ENCODE measurements around the gene BRD4.
A peak's percentile ranks its signal among the peaks of the same experiment; 100 is the strongest.

The BRD4 gene

DNA sequence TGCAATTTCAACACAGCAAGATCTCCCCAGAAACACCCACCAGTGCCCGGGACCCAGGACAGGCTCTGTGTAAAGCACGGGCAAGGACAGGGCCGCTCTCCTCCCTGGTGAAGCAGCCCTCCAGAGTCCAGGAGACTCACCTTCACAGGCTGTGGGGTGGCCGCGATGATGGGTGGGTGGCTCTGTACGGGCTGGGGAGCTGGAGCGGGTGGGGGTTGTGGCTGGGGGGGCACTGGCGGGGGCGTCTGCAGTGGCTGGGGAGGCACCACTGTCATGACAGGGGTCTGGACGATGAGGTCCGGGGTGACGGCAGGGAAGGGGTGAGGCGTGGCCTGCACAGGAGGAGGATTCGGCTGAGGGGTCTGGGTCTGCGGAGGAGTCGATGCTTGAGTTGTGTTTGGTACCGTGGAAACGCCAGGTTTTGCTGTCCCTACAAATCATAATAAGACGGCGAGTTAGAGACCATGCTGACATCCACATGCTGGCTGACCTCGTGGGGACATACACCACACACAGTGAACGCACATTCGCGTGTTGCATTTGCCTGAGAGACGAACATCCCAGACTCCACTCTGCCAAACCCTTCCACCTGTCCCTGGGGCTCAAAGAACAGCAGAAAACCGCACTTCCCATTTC, 67.0 kb downstream of the BRD4 start:
- no peak for DNase-seq (ENCODE audit: low read depth)

DNA sequence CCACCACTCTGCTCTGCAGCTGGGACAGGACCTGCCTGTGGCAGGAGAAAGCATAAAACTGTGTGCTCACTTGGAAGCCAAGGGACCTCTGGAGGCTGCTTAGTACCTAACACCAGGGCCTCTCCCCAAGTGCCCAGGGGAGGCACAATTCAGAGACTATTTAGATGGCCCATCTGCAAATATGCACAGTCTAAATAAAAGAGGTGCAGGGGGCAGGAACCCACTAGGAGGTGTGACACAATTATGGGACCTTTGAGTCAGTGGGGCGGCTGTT, 67.5 kb downstream of the BRD4 start:
- DNase-seq (ENCODE audit: low read depth), result no peak

DNA sequence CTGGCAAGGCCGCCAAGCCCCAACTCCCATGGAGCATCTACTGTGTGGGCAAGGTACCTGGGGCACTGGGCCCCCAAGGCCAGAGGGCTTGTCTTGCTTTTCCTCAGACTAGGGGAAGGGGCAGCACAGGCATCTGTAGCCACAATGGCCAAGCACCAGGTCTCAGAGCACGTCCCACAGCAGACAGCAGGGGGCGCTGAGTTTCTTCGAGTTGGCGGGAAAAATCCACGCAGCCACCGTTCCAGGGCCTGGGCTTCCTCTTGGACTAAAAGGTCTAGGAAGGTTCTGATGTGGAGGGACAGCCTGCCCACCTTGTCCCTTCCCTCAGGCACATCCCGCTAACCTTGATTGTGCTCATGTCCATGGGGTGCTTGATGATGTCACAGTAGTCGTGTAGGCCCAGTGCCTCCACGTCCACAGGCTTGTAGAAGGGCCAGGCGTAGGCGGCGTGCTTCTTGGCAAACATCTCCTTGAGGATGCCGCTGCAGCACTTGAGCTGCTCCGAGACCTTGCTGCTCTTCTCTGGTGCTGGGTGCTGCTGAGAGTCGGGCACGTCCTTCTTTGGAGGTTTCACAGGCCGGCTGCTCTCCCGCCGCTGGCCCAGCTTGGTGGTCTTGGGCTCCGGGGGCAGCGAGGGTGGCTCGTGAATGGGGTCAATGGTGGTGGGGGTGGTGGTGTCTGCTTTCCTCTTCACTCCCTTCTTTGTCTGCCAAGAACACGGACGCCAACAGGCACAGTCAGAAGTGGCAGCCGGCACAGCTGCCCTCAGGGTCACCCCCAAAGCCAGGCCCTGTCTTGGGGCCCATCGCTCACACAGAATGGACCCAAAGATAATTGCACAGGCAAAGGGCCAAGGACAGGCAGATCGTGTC, 68.0 kb downstream of the BRD4 start:
- no peak for DNase-seq (ENCODE audit: low read depth)

DNA sequence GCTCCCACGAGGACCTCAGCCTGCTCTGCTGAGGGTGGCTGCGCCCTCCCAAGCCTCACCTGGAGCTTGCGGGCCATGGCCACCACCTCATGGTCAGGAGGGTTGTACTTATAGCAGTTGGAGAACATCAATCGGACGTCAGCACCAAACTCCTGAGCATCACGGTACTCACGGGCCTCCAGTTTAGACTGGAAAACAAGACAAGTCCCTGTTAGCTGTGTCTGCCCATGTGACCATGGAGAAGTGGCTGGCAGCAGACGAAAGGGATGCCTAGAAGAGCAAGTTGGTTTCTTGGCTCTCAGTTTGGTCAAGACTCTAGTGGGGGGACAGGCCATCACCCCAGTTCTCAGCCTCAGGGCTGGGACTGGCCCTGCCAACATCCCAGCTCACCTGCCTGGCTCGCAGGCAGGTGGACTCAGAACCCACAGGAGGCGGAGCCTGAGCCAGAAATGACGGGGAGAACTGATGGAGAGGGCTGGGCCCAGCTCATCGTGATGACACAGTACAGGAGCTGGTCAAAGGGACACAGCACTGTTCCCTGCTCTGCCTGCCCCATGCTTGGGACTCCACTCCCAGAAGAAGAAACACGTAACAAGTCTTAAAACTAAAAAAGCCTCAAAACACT, 68.9 kb downstream of the BRD4 start:
- no peak for DNase-seq (ENCODE audit: low read depth)

DNA sequence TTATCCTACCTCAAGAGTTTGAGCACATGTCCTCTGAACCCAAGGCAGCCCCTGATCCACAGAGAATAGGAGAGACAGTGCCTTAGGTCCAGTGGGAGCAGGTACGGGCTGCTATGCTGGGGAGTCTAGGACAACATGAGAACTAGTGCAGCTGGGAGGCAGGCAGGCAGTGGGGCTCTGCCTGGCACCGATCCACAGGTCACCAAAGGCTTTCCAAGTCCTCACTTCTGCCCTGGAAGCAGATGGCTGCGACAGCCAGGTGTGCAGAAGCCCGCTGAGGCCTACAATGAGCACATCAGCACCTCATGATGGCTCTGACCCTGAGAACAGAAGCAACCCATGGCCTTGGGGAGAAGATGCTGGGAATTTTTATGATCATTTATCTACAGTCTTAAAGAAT, 70.3 kb downstream of the BRD4 start:
- DNase-seq (ENCODE audit: low read depth), result no peak

DNA sequence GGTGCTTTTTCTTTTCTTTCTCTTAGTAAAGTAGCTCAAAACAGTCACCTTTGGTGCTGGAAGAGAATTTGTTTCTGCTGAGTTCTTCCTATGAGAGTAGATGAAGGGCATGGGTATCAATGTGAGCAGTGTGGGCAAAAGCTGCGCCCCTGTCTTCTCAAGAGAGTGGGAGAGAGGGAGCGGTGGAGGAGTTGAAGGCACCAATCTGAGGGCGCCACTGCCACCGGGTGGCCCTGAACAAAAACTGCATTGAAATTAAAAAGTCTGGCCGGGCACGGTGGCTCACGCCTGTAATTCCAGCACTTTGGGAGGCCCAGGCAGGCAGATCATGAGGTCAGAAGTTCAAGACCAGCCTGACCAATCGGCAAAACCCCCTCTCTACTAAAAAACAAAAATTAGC, 71.4 kb downstream of the BRD4 start:
- no peak for DNase-seq (ENCODE audit: low read depth)

DNA sequence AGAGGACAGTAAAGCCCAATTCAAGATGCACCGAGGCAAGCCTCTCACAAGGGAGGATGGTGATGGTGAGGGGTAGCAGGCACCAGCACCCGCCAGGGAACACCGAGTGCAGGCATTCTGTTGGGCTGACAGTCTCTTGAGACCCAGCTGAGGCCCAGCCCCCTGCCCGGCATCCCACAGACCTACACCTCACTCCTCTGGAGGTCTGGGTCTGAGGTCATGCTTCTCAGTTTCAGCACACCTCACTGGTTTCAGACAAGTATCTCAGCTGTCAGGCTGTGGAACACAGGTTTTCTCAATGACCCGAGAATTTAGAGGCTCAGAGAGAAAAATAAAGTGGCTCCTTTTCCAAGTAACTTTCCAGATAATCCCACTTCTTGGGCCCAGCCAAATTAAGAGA, 72.4 kb downstream of the BRD4 start:
- DNase-seq (ENCODE audit: low read depth), result no peak

DNA sequence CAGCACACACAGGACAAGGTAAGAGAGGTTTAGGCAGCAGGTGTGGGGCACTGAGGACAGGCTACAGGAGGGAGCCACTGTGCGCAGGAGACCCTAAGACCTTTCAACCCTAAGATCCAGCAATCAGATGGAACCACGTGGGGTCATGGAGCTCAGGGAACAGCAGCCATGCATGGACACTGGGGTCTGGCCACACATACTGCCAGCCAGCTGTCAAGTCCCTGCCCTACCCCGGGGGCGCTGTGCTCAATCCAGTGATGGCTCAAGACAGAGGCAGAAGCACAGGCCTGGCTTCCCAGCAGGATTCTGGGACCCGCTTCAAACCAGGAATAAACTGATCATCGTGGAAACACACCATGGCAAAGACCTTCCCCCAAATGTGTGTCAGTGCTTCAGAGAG, 74.6 kb downstream of the BRD4 start:
- no peak for DNase-seq (ENCODE audit: low read depth)

DNA sequence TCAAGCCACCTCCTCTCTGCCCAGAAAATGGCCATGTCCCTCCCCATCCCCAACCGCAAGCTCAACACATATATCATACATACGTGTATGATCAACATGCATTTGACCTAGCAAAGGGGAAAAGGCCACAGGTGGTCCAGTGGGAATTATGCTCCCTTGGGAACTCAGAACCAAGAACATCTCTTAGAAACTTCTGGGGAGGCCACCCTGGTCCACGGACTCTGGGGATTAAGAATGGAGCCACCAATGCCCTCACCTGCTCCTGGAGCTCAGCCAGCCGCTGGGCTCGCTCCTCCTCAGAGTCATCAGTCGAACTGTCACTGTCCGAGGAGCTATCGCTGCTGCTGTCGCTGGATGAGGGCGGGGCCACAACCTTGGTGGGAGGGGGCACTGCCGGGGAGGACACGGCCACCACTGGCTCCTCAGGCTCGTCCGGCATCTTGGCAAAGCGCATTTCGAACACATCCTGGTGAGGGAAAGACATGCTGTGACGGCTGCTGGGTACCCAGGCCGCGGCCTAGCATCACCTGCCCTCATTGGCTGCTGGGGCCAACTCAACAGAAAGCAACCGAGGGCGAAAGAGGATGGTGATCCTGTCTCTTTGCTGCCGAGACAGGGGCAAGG, 75.5 kb downstream of the BRD4 start:
- DNase-seq (ENCODE audit: low read depth), result no peak

DNA sequence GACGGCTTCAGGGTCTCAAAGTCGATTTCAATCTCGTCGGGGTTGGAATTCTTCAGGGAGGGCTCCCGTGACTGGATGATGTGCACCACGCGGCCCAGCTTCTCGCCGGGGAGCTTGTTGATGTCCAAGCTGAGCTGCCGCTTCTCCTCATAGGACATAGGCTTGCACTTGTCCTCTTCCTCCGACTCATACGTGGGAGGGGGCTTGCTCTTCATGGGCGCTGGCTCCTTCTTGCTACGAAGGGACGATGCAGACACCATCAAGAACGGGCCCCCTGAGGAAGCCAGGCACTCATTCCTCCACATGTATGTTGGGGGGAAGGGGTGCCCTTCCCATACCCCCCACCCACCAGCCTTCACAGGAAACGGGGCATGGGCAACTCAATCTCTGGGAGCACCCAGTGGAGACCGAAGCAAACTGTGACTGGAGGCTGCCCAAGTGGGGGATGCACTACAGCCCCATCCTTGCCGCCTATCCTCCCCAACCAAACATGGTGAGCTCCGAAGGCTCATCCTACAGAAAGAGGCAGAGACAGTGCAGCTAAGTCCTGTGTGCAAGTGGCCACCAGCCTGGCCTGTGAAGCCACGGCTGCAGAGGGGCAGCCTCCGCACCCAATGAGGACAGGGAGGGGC, 76.9 kb downstream of the BRD4 start:
- no peak for DNase-seq (ENCODE audit: low read depth)

DNA sequence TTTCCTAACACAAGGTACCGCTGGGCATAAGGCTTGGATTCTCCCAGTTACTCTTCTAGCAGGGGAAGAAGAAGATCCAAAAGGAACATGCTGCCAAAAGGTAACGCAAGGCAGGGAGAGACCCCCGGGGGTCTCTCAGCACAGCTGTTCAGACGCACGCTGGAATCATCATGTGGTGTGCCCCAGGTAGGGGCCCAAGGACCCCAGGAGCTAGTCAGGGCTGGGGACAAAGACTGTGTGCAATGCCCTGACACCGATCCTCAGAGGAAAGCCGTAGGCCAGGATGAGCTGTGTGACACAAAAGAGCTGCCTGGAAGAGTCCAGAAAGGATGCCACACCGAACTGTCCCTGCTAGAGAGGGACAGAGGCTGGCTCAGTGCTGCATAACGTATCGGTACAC, 77.8 kb downstream of the BRD4 start:
- DNase-seq (ENCODE audit: low read depth), result no peak

DNA sequence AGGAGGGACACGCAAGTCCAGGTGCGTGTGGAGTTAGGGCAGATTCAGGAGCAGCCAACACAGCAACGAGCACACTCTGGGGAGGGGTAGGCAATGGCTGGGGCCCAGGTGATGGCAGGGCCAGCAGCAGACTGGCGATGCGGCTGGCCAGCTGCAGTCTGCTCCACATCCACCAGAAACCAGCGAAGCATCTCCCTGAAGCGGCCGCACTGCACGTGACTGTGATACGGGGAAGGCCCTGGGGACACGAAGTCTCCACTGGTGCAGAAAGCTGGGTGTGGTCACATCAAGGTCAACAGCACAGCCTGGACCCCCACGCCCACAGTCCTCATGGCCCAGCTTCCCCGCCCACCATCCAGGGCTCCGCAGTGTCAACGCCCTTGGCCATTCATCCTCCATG, 78.8 kb downstream of the BRD4 start:
- no peak for DNase-seq (ENCODE audit: low read depth)

DNA sequence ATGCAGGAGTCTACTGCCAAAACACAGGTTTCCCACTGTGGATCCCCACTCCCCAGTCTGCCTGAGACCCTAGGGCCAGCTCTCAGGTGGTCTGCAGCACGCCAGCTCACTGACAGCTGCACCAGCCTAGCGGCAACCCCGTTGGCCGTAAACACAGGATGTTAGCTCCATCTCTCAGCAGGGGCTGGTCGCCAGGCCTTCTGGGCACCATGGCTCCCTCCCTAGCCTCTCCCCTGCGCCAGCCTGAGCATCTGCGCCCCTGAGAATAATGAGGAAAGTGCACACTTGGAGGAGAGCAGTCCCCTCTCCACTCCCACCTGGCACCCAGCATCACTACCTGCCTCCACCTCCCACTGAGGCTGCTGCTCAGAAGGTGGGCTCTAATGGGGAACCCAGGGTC, 79.3 kb downstream of the BRD4 start:
- no peak for DNase-seq (ENCODE audit: low read depth)

DNA sequence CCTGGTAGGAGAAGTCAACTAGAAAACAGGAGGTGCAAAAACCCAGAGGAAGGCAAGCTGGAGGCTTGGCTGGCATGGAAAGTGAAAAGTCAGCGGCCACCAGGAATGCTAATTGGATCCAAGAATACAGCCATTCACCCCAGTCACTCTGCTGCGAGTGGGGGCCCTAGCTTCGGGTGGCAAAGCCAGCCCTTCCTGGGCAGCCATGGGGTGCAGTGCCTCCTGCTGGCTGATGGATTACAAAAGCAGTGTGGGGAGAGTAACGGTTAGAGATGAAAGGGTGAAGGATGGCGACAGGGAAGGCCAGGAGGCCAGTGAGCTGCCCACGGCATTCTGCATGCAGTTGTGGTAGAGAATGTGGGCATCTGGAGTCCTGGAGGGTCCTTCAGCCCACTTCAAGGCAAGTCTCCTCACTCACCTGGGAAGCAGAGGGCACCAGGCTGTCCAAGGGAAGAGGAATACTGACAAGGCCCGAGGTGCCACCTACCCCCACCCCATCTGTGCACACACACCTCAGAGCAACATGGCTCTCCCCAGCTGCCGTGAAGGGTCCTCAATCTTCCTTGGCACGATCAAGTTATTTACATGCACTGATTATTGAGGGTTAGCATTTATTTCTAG, 79.8 kb downstream of the BRD4 start:
- peak; percentile 52 for DNase-seq (ENCODE audit: low read depth)

DNA sequence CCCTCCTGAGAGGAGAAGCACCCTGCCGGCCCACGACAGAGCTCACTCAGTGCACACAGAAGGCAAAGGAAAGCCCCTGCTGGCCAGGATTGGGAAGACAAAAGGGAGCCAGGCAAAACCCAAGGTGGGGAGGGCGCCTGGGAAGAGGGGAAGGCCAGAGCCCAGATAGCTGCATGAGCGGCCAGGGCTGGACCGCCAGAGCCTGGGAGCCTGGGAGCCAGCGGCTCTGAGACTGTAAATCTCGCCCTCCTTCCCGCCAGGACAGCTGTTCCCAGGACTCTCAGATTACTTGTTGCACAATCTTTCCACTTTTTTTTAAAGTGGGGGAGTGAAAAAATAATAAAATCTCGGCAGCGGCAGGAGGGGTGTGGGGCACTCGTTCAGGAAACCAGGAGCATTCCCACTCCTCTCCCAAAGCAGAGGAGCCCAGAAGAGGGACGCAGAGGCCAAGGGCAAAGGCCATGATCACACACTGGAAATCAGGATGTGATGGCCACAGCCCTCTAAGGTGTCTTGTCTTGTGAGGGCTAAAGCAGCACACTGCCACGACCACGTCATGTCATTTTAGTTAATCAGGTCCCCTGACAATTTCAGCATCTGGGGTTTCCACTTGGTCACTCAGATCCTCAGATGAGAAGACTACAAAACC, 80.5 kb downstream of the BRD4 start:
- DNase-seq (ENCODE audit: low read depth), result peak; percentile 98

DNA sequence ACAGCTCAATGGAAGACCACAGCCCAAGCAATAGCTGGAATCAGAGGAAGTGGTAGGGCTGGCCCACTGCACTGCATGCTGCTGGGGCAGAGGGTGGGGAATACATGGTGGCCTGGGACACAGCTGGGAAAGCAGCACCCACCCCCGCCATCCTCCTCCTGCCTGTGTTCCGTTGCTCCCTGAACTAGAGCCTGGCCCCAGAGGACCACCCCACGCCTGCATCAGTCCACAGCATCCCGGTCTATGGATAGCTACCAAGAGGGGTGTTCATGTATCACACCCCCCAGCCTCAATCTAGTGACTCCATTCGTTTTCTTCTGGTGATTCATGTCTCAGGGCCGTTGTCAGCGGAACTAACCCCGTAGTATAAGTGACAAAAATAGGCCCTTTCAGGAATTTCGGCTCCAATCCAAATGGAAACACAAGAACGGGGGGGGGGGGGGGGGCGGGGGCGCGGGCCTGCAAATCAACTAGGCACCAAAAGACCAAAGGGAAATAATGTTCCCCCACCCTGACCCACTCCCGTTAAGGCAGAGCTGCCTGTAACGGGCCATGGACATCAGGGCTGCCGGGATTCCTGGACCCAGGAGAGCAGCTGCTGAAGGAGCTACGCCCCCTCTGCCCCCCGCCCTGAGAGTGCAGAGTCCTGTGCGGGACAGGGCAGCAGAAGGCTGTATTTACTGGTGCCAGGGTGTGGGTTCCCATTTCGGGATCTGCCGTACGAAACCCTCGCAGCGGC, 81.2 kb downstream of the BRD4 start:
- peak; percentile 56 for DNase-seq (ENCODE audit: low read depth)

DNA sequence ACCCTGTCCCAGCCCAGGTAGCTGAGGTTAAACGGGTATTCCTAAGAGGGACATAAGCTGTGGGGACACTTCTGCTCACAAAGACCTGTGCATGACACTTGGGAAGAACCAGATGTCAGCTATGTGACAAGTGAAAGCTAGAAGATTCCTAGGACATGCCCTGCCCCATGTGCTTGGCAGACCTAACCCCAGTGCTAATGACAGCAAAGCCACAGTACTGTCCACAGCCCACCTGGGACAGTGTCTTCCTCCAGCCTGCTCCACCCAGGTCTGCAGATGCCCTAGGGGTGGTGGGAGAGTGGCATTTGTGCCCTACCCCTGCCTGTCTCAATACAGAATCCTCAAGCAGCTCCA, 81.7 kb downstream of the BRD4 start:
- DNase-seq (ENCODE audit: low read depth), result no peak

DNA sequence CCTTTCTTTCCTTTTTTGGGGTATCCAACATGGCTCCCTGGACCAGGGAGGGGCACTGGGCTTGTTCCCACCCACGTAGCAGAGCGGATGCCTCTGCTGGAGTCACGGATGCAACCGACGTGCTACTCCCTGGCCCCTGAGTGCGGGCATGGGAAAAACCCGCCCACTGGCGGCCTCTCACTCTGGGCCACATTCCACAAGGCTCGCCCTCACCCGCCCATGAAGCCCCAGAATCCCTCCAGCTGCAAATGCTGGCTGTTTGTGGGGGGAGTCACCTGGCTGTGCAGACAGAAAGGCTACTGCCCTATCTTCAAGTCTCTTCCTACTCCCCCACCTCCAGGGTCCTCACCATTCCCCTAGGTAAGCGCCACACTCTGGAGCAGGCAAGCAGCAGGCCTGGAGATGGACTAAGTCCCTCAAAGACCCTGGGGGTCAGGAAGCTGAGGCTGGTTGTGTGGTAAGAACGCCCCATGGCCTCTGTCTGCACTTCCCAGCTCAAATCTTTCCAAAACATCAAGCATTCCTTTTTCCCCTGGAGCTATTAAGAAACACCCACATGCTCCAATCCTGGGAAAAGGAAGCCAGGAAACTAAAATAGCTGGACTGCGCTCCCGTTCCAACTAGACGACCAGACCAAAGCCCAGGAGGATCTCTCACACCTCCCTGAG, 82.2 kb downstream of the BRD4 start:
- DNase-seq (ENCODE audit: low read depth), result peak; percentile 89

DNA sequence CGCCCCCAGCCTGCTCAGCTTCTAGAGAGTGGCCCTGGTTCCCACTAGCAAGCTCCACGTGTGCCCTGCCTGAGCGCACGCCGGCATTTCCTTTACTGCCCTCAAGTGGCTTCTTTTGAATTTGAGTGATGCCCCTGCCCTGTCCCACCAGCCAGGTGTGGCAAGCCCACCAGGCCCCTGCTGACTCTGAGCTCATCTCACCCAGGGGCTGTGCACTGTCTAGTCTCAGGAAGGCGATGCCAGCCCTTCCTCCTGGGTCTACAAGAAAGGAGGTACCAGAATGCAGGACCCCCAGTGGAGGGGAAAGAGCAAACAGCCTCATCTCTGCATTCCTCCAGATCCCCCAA, 82.8 kb downstream of the BRD4 start:
- DNase-seq (ENCODE audit: low read depth), result no peak

DNA sequence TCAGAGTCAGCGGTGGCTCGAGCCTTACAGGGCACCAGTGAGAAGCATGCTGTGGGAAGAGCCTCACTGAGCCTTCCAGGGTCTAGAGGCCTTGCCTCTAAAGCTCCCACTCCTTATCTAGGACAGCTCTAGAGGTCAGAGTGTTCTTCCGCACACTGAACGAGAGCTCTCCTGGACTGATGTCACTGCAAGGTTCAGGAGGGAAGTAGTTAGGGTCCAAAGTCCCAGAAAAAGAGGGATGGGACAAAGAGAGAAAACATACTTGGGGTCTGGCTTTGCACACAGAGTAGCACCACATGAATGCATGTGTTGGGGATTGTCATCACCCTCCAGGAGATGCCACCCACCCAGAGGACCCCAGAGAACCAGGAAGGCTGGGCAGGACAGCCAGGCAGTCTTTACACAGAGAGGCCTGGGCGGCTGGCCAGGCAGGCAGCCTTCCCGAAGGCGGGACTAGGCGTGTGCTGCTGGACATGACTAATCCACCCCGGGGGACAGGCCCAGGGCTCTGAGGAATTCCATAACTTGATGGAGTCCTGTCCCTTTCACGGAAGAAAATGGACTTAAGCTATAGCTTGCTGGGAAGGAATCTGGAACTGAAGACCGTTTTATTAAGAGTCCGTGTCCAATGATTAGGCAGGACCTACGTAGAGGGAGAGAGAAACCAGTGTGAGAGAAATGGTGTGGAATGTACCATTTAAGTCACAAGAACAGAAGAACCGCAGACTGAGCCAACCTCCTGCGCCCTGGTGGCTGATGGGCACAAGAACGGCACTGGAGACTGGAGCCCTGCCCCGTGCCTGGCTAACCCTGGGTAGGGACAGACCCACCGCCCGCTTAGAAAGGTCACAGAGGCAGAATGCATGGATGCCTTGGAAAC, 83.5 kb downstream of the BRD4 start:
- DNase-seq (ENCODE audit: low read depth), result peak; percentile 87

All from GM04504 (cell line).